Stimulated activated CD8-positive, alpha-beta memory T cell treated with anti-CD3 and anti-CD28 coated beads, Interleukin-12 subunit alpha, Interleukin-12 subunit beta, amount 100 ng/mL, for 4 hours (primary cell): ENCODE results near the gene GSTP1.
"Not testable (repeated sequence)": the region's sequence is repeated elsewhere in the genome, so short reads cannot be mapped to it uniquely, and the experiment has no call there.

Source experiments
- DNase-seq: peaks from one replicate; pipeline ENCODE4 v3.0.0-alpha.2; 2020; ENCODE audit warnings: low read depth

Gene GSTP1

DNA sequence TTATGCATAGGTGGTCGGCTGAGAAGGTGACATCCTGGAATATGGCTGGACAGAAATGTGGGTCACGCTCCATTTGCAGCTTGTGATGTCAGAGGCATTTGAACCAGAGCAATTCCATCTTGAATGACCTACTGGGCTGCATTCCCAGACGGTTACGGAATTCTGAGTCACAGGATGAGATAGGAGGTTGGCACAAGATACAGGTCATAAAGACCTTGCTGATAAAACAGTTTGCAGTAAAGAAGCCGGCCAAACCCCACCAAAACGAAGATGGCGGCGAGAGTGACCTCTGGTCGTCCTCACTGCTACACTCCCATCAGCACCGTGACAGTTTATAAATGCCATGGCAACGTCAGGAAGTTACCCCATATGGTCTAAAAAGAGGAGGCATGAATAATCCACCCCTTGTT lies 19.9 kb upstream of the GSTP1 start:
- not testable (repeated sequence) for DNase-seq

DNA sequence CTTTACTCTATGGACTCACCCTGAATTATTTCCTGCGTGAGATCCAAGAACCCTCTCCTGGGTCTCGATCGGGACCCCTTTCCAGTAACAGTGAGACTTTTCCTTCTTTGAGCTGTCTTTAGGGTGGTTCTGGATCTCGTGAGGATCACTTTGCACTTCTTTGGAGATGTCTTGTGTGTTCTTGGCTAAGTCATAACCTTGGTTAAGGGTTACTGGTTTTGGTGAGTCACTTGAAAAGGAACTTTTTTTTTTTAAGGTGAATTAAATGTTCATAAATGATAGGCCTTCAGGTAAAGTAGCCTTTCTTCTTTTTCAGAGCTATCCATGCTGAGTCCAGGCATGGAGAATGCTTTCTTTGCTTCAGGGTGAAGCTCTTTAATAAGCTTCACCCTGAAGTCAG lies 19.4 kb upstream of the GSTP1 start:
- DNase-seq: no peak

DNA sequence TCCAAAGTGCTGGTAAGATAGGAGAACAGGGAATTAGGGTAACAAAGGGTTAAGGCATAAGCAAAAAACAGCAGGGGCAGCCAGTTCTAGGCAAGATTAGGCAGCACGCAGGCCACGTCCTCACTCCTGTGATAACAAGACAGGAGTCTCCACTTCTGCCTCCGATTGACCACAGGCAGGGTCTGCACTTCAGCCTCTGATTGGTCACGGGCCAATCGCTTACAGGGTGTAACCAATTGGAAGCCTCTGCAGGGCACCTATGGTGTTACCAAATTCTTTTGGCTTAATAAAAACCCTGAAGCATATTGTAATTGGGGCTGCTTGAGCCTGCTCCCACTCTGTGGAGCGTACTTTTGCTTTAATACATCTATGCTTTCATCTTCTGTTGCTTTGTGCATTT lies 12.2 kb upstream of the GSTP1 start:
- DNase-seq: no peak

DNA sequence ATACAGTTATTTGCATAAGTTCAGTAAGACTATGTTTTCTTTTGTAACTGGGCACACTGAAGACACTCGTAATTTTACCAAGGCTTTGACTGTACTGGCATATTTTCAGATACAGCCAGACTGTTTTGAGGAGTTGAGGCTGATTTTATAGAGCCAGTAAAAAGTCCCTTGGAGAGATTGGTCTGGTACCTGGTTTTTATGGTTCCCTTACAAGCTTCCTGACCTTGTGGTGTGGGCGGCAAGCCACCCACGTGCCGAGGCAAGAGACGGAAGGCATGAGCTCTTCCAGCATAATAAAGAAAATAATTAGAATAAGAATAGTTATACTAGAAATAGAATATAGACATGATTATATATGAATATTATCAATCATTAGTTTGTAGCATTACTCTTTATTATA lies 11.3 kb upstream of the GSTP1 start:
- no peak for DNase-seq

DNA sequence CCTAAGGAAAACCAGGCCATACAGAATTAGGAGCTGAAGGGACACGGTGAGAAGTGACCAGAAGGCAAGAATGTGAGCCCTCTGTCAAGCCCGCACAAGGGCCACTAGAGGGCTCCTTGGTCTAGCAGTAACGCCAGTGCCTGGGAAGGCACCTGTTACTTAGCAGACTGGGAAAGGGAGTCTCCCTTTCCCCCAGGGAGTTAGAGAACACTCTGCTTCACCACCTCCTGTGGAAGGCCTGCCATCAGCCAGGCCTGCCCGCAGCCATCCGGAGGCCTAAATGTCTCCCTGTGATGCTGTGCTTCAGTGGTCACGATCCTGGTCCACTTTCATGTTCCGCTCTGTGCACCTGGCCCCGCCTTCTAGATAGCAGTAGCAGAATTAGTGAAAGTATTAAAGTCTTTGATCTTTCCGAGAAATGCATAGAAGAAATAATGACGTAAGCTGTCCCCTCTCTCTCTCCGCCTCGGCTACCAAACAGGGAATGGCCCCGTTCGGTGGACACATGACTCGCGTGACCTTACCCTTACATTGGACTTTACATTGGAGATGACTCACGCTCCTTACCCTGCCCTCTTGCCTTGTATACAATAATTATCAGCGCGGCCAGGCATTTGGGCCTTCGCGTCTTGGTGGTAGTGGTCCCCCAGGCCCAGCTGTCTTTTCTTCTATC lies 10.7 kb upstream of the GSTP1 start:
- DNase-seq: no peak

DNA sequence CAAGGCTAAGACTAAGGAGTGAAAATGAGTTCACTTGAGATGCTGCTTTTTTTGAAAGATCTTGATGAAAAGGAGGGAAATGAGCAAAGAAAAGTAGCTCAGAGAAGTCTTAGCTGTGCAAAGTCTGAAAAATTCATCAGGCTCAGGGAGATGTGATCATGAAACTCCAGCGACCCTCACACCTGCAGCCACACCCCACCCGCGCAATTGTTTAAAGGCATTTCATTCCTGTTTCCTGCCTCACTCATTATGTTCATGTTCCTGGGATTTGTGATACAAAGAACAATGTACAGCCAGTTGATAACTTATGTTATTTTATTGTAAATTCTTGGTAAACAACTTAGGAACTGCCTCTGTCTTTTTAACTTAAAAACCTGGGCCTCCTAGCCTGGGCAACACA lies 8.7 kb upstream of the GSTP1 start:
- no peak for DNase-seq

DNA sequence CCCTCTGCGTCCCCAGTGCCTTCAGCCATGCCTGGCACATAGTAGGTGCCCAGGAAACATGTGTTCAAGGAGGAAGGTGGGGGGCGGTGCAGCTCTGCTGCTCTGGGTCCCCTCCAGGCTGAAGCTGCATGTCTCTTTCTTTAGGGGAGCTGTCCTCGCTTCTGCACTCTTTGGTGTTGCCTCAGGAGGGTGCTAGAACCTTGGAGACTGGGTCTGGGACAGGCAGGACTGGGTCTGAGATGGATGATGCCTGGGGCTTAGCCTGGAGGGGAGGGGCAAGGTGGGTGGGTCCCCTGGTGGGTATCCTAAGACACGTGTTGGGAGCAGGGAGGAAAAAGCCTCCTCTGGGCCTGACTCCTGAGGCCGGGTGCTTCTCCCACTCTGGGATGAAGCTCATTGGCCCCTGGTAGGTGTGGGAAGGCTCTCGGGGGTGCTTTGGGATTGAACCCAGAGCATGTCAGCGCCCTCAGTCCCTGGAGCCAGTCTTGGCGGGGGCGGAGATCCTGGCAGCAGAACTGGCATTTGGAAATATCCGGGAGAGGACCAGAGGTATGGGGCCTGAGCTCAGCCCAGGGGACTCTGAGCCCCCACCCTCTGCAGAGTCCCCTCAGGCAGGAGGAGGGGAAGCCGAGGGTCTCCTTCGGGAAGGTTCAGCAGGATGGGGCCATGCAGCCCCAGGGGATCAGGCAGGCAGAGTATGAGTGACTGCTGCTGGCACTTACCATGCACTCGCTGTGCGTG lies 6.7 kb upstream of the GSTP1 start:
- DNase-seq: no peak

DNA sequence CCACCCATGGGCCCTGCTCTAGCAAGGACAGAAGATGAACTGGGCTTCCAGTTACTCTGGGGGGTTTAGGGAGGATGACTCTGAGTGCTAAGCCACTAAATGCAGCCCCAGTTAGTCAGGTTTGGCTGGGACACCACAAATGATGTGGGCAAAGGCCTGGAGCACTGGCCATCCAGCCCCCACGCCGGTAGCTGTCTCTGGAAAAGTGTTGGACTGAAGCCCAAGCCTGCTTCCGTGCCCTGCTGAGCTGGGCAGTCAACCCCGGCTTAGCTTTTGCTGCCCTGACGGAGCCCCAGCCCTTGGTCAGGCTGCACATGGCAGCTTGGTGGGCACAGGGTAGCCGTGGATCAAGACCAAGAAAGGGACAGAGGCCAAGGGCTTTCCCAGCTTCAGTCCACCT lies 5.7 kb upstream of the GSTP1 start:
- no peak for DNase-seq

DNA sequence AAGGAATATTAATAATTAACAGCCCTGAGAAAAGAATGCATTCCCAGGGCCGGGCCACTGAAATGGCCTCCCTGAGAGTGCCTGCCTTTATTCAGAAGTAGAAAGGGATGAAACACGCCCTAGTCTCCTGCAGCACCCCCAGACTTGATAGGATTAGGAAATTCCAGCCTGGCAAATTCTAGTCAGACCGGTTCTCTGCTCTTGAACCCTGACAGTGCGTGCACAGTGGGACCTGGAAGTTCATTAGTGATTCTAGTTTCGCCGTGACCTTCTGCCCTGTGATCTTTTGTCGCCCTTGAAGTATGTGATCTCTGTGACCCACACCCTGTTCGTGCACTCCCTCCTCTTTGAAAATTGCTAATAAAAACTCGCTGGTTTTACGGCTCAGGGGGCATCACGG lies 2.1 kb upstream of the GSTP1 start:
- no peak for DNase-seq

DNA sequence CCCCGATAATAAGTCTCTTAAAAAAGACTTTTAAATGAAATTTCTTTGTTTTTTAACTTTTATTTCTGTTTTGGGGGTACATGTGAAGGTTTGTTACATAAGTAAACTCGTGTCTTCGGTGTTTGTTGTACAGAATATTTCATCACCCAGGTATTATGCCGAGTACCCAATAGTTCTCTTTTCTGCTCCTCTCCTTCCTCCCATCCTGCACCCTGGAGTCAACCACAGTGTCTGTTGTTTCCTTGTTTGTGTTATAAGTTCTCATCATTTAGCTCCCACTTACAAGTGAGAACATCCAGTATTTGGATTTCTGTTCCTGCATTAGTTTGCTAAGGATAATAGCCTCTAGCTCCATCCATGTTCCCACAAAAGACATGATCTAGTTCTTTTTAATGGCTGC lies 1.6 kb upstream of the GSTP1 start:
- DNase-seq: no peak

DNA sequence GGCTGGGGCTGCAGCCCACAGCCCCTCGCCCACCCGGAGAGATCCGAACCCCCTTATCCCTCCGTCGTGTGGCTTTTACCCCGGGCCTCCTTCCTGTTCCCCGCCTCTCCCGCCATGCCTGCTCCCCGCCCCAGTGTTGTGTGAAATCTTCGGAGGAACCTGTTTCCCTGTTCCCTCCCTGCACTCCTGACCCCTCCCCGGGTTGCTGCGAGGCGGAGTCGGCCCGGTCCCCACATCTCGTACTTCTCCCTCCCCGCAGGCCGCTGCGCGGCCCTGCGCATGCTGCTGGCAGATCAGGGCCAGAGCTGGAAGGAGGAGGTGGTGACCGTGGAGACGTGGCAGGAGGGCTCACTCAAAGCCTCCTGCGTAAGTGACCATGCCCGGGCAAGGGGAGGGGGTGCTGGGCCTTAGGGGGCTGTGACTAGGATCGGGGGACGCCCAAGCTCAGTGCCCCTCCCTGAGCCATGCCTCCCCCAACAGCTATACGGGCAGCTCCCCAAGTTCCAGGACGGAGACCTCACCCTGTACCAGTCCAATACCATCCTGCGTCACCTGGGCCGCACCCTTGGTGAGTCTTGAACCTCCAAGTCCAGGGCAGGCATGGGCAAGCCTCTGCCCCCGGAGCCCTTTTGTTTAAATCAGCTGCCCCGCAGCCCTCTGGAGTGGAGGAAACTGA lies 731 bp downstream of the GSTP1 start:
- no peak for DNase-seq

DNA sequence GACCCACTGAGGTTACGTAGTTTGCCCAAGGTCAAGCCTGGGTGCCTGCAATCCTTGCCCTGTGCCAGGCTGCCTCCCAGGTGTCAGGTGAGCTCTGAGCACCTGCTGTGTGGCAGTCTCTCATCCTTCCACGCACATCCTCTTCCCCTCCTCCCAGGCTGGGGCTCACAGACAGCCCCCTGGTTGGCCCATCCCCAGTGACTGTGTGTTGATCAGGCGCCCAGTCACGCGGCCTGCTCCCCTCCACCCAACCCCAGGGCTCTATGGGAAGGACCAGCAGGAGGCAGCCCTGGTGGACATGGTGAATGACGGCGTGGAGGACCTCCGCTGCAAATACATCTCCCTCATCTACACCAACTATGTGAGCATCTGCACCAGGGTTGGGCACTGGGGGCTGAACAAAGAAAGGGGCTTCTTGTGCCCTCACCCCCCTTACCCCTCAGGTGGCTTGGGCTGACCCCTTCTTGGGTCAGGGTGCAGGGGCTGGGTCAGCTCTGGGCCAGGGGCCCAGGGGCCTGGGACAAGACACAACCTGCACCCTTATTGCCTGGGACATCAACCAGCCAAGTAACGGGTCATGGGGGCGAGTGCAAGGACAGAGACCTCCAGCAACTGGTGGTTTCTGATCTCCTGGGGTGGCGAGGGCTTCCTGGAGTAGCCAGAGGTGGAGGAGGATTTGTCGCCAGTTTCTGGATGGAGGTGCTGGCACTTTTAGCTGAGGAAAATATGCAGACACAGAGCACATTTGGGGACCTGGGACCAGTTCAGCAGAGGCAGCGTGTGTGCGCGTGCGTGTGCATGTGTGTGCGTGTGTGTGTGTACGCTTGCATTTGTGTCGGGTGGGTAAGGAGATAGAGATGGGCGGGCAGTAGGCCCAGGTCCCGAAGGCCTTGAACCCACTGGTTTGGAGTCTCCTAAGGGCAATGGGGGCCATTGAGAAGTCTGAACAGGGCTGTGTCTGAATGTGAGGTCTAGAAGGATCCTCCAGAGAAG lies 1.6 kb downstream of the GSTP1 start:
- no peak for DNase-seq

DNA sequence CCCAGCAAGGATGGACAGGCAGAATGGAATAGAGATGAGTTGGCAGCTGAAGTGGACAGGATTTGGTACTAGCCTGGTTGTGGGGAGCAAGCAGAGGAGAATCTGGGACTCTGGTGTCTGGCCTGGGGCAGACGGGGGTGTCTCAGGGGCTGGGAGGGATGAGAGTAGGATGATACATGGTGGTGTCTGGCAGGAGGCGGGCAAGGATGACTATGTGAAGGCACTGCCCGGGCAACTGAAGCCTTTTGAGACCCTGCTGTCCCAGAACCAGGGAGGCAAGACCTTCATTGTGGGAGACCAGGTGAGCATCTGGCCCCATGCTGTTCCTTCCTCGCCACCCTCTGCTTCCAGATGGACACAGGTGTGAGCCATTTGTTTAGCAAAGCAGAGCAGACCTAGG lies 2.3 kb downstream of the GSTP1 start:
- DNase-seq: no peak

DNA sequence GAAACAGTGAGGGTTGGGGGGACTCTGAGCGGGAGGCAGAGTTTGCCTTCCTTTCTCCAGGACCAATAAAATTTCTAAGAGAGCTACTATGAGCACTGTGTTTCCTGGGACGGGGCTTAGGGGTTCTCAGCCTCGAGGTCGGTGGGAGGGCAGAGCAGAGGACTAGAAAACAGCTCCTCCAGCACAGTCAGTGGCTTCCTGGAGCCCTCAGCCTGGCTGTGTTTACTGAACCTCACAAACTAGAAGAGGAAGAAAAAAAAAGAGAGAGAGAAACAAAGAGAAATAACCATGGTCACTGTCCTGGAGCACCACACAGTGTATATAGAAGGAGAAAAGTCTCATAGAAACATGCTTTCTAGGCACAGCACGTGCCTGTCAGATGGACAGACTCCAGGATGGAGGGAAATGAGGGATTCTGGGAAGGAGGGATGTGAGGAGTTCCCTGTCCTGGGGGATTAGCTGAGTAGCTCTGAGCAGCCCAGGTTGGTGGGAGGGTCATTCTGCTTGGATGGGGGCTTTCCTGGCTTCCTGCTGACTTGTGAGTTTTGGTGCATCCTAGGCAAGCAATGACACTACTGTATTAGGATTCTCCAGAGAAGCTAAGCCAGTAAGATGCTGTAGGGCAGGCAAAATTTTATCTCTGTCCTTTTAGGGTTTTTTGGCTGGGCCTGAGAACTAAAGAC lies 3.1 kb downstream of the GSTP1 start:
- DNase-seq: no peak

DNA sequence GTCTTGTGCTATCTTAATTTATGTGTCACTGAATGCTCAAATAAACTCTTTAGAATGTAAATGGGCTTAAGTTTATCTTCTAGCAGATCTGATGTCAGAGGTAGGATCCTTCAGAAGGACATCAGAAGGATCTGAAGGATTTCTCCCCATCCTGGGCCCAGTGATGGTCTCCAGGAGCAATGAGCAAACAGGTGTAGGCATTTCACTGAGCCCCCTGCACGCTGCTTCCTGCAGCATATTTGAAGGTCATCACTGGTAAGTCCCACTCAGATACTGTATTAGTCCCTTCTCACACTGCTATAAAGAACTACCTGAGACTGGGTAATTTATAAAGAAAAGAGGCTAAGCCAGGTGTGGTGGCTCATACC lies 4.5 kb downstream of the GSTP1 start:
- no peak for DNase-seq

DNA sequence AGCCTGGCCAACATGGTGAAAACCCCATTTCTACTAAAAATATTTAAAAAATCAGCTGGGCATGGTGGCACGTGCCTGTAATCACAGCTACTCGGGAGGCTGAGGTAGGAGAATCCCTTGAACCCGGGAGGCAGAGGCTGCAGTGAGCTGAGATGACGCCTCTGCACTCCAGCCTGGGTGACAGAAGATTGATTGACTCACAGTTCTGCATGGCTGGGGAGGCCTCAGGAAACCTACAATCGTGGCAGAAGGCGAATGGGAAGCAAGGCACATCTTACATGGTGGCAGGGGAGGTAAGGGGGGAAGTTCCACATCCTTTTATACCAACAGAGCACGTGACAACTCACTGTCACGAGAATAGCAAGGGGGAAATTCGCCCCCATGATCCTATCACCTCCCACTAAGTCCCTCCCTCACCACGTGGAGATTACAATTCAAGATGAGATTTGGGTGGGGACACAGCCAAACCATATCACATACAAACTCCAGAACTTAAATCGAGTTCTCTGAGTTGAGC lies 5.3 kb downstream of the GSTP1 start:
- not testable (repeated sequence) for DNase-seq

DNA sequence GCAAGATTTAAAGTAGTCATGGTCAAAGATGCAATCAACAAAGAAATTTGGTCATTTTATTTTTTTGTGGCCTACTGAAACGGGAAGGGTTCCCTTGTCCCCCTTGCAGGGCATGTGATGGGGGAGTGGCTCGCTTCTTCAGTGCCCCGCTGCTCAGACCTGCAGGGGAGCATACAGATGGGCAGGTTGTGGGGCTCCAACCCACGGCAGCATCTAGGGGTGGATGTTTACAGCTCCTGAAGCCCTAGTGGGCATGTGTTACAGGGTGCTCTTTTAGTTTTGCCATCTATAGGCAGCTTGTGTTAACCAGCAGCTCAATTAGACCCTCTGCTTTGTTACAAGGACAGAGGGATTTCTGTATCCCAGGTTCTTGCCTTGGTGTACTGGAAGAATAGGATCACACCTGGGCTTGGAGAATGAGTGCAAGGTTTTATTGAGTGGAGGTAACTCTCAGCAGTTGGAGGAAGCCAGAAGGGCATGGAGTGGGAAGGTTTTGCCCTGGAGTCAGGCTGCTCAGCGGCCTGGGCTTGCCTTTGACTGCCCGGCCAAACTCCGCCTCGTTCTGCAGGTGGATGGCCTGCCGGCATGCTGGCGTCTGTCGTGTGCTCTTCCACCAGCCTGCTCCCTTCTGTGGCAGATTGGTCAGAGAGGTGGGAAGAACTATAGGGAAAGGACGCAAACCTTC lies 9.4 kb downstream of the GSTP1 start:
- no peak for DNase-seq

DNA sequence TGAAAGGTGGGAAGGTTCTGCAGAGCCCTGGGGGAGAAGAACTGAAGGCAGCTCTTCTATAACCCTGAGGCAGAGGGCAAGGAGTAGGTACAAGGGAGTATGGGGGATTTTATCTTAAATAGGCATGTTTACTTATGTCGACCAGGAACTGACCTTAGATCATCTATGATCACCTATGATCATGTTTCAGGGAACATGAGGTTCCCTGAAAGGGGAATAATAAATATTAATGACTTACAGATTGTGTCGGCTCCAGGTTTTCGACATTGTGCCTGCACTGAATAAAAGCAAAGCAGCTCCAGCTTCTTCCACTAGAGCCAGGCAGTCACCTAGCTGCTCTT lies 9.9 kb downstream of the GSTP1 start:
- DNase-seq: no peak

DNA sequence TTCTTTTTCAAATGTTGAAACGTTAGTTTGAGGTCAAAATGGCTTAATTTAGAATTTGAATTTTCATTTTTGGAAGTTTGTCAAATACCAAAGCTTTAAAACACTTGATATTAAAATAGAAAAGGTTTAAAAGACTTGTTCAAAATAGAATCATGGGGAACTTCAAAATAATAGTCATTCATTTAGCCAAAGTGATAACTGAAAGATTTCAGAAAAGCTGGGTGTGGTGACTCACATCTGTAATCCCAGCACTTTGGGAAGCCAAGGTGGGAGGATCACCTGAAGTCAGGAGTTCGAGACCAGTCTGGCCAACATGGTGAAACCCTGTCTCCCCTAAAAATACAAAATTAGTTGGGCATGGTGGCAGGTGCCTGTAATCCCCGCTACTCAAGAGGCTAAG lies 10.9 kb downstream of the GSTP1 start:
- no peak for DNase-seq

DNA sequence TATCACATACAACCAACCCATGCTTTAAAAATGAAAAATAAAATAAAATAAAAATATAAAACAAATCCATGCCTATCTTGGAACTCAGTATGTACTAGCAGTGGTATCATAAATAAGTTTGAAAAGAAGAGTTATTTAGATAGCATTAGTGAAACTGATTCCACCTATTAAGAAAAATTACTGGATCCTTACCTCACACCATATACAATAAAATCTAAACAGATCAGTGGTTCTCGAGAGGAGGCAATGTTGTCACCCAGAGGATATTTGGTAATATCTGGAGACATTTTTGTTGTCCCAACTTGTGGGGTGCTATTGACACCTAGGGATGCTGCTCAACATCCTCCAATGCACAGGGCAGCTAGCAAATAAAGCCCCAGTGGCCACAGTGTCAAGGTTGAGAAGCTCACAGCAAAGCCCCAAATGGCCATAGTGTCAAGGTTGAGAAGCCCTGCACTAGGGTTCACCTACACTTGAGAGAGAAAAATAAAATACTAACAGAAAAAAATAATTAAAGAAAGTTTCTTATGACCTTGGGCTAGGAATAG lies 13.2 kb downstream of the GSTP1 start:
- no peak for DNase-seq

DNA sequence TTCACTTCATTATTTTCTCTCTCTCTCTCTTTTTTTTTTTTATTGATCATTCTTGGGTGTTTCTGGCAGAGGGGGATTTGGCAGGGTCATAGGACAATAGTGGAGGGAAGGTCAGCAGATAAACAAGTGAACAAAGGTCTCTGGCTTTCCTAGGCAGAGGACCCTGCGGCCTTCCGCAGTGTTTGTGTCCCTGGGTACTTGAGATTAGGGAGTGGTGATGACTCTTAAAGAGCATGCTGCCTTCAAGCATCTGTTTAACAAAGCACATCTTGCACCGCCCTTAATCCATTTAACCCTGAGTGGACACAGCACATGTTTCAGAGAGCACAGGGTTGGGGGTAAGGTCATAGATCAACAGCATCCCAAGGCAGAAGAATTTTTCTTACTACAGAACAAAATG lies 13.8 kb downstream of the GSTP1 start:
- DNase-seq: not testable (repeated sequence)
